GM18861 (cell line): ENCODE data around the gene PGLYRP3.
"Not testable (repeated sequence)": the region's sequence is repeated elsewhere in the genome, so short reads cannot be mapped to it uniquely, and the experiment has no call there.

Experiments used
- ATAC-seq: cut with Tn5 transposase; IDR thresholded peaks from one replicate; pipeline ENCODE4 v1.9.1; 2021; ENCODE audit not compliant: unreplicated experiment

PGLYRP3 gene

DNA sequence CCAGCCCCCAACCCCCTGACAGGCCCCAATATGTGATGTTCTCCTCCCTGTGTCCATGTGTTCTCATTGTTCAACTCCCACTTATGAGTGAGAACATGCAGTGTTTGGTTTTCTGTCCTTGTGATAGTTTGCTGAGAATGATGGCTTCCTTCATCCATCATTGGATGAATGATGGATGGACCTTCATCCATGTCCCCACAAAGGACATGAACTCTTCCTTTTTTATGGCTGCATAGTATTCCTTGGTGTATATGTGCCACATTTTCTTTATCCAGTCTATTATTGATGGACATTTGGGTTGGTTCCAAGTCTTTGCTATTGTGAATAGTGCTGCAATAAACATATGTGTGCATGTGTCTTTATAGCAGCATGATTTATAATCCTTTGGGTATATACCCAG, 1.6 kb upstream of the PGLYRP3 start:
- not testable (repeated sequence) for ATAC-seq

DNA sequence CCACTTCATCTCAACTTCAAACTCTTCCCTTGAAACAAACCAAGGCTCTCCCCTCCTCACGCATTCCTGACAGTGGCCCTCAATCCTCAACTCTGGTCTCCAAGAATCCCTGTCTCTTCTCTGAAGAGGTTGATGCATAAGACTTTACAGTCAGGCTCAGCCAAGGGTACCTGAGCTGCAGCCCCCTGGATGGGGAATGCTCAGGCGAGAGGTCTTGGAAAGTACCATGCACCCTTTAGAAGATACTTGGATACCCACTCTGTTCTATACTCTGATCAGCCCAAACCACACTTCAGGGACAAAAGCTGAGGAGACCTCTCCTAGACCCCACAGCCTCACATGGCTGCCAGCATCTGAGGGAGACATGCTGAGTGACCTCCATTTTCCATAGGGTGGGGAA, 536 bp upstream of the PGLYRP3 start:
- ATAC-seq, result no peak

DNA sequence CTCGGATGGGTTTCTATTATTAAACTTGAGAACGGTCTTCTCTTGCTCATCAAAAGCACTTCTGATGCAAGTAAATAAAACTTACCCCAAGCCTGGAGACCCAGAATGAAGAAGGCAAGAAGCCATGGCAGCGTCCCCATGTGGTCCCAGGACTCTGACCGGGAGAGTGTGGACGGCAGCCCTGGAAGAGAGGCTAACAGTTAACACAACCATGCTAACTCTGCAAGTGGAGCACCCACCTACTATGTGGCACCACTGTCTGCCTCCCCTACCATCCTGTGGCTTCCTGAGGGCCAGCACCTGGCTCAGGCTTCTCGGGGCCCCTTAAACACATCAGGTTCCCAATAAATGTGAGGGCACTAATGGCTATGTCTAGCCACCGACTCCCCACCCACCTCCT, 2.2 kb downstream of the PGLYRP3 start:
- ATAC-seq, result no peak

DNA sequence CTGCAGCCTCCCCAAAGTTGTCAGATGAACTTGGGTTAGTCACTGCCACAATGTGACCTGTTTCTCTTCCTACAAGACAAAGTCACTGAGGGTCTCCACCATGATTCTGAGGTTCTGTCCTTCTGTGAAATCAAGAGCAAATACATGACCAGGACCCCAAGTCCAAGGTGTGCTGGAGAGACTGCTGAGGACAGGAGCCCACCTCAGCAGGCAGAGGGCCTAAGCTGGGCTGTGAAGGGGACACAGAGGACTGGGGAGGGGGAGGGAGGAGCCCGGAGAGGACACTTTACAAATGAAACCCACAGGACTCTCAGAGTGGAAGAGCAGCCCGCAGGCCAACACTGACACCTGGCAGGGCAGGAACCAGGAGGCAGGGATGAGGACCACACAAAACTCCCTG, 3.3 kb downstream of the PGLYRP3 start:
- no peak for ATAC-seq

DNA sequence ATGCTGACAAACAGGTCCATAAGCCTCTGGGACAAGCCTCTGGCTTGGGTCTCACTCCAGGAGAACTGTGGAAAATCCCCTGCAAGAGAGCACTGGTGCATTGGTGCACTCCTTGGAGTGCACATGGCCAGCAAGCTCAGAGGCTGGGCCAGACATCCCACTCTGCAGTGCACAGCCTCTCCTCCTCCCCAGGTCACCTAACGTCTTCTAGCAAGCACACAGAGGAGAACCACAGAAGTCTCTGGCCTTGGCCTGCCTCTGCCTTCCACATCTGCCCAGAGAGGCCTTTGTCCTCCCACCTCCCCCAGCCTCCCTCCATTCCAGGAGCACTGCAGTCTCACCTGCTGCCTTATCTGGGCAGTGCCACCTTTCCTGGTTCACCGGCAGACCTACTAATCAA, 4.2 kb downstream of the PGLYRP3 start:
- no peak for ATAC-seq

DNA sequence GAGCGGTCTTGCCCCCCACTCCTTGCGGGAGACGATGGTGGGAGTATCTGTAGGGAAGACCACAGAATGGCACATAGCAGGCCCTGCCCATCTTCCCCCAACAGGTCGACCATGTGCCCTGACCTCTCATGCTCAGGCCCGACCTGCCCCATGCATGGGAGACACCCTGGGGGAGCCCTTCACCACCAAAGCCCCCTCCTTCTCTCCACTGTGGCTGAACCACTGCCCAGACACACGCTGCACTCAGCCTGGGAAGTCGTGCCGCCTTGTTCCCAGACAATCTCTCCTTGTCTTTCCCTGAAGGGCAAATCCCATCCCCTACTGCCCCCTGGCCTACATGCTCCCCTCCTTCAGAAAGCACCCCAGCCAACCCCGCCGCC, 5.5 kb downstream of the PGLYRP3 start:
- no peak for ATAC-seq

DNA sequence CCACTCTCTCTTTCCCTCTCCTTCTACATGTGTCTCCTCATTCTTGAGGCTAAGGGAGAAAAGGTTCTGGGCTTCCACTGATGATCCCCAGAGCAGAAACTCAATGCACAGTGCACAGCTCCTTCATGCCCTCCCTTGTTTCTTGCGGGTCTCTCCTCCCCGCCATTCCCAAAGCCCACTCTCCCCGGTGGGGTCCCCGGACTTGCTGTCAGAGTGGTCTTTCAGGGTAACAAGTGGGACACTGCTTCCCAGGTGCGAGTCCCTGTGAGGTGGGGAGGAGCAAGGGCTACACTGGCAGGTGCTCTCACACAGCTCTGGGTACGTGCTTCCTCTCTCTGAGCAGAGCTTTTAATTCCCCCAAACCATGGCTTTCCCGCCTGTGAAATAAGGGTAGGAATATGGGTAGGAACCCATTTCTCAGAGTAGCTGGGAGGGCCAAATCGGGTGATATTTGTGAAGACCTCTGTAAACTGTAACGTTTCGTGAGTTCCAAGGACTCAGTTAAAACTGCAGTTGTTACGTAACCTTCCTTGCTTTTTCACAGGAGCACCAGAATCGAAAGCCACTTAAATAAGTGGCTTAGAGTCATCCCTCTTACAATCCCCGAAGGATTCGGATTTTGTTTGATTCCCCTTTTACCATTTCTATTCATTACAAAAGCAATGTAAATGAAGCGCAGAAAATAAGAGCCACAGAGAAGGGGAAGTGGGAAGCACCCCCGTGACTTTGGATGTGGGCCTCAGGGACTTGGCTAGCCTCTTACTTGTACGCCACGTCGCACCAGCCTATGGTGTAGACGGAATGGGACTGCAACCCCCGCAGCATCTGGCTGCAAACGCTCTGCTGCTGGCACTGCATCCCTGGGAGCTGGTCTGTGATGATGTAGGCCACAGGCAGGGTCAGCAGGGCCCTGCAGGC, 6.2 kb downstream of the PGLYRP3 start:
- ATAC-seq, result no peak

DNA sequence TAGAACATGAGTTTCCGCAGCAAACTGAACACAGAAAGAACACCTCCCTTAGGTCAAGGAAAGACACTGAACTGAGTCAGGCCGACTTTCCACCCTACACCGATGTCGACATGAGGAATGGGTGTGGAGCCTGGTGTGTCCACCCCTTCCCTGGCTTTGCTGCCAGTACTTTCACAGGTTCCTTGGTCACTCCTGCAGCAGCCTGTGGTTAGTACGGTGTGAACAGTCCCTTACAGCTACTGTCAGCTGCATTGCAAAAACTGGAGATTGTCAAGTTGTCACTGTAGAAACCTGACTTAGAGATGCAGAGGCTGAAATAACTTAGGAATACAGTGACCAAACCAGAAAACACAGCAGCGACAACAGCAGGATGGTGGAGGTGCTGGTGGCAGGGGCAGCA, 7.1 kb downstream of the PGLYRP3 start:
- no peak for ATAC-seq

DNA sequence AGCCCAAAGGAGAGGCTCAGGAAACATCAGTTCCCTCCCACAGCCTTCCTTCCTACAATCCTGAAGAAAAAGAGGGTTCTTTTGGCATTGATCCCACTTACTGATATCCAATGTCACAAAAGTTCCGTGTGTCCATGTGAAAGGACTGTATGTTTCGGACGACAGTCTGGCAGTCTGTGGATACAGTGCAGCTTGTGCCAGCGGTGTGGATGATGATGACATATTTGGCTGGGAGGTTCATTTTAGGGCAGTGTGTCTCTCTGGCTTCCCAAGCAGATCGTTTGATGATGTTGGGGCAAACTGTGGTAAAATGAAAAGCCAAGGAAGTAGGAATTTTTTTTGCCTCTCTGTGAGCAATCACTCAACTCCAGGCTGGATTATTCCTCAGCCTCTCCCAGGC, 10.4 kb downstream of the PGLYRP3 start:
- no peak for ATAC-seq

DNA sequence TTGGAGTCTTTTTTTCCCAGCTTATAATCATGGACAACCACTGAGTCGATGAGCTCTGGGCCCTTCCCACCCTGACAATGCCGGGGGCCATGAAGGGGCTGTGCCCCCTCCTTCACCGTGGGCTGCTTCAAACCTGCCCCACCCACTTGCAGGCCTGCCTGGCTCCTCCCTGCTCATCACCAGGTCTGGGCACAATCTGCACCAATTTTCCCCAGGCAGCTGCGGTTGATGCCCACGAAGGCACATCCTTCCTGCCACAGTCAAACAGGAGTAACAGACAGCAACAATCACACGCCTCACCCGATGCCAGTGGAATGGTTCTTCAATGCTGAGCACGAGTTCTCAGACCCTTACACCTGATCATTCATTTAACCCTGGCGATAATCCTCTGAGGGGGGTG, 18.9 kb downstream of the PGLYRP3 start:
- ATAC-seq, result no peak

DNA sequence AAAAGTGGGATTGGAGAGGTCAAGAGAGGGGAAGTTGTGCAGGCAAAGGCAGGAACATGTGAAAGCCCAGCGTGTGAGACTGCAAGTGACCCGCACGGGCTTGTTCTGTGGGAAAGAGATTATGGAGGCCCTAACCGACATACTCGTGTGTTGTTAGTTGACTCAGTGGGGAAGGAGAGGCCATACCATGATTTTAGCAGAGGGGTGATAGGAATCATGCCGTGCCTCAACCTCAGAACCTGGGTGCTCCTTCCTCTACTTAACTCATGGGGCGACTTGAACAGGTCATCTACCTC, 19.3 kb downstream of the PGLYRP3 start:
- no peak for ATAC-seq

DNA sequence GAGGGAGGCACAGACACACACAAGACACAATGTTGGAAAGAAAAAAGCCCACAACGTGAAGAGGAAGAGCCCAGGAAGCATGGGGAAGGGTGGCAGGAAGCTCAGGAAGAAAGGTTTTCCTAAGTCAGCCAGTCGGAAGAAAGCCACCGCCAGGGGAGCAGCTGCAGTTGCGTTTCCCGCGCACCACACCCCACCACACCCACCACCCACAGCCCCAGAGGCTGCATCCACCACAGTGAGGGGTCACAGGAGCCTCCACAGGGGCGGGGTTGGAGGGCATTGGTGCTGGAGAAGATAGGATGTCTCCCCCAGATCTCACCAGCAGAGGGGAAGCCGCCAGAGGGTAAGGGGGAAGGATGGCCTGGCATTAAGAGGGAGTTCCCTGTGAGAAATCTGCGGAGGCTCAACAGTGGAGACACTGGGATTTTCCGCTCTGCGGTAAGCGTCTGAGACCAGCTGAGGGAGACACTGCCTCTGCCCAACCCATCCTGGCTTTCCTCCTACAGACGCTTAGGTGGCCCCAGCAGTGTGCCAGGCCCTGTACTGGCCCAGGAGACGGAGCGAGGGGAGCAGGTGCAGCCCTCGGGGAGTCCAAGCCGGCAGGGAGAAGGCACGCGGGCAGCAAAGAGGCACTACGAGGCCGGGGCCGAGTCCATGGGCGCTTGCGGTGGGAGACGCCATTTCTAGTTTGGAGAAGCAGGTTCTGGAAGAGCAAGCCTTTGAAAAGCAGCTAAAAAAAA, 19.8 kb downstream of the PGLYRP3 start:
- no peak for ATAC-seq

DNA sequence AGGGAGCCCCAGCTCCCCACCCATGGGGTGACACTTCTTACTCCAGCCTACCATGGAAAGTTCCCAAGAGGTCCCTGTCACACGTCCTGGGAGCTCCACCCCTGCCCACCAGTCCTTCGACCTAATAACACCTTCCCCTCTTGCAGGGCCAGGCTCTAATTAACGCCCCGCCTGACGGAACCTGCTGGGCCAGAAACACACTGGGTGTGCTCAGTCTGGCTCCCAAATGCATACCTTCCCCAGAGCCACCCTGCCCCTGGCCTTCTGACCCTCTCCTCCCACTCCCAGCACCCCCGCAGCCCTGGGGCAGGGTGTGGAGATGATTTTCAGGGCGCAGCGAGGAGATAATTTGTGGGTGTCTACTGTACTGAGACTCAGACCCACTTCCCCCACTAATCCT, 20.6 kb downstream of the PGLYRP3 start:
- ATAC-seq, result no peak

DNA sequence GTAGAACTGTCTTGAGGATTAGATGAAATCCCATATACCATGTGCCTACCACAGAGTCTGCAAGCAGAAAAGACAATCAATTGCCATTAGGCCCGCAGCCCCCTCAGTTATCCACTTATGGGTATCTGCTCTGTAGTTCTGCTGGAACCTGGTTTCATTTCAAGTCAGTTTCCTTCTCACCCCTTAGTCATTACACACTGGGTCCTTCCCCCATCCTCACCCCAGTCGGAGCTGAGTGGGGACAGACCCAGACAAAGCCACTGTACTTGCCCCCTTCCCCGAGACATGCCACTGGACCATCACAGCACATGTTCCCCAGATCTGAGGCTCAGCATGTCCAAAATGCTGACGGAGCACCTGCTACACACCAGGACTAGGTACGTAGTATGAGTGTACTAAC, 21.2 kb downstream of the PGLYRP3 start:
- ATAC-seq, result peak; percentile 46

DNA sequence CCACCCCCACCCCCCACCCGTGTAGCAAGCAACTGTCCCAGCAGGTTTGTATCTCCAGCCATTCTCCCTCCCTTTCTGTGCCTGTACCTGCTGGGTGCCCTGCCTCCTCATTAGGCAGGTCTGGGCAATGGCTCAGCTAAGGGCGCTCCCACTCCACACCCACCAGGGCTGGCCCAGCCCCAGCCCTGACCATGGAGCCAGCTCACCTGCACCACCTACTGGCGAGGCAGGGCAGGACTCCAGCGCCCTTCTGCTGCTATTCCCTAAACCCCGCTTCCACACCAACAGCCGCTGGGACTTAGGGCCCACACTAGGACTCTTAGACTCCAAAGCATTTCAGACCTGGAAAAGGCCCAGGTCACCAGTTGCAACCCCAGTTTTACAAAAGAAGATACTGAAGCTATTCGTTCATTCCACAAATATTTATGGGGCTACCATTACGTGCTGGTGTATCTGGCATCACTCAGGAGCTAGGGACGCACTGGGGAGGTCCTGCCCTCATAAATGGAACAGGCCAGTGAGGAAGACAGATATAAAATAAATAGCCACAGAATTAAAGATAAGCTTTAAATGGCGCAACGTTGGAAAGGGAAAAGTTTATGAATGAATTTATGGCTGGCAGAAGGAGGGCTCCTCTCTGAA, 24.0 kb downstream of the PGLYRP3 start:
- no peak for ATAC-seq

DNA sequence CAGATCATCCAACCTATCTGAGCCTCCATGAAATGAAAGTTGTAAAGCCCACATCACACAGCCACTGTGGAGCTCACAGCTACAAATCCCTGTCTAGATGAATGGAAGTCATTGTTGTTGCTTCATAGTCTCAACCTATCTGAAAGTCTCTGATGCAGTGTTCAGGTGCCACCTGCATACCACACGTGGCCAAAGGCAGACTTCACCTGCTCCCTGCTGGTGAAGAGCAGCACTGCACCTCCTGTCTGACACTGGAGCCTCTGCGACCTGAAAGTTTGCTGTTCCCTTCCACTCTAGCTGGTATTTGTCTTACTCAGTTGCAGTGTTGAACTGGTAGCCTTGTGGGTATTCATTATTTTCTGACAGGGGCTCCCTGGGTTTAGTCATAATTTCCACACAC, 34.9 kb downstream of the PGLYRP3 start:
- ATAC-seq, result peak; percentile 84

DNA sequence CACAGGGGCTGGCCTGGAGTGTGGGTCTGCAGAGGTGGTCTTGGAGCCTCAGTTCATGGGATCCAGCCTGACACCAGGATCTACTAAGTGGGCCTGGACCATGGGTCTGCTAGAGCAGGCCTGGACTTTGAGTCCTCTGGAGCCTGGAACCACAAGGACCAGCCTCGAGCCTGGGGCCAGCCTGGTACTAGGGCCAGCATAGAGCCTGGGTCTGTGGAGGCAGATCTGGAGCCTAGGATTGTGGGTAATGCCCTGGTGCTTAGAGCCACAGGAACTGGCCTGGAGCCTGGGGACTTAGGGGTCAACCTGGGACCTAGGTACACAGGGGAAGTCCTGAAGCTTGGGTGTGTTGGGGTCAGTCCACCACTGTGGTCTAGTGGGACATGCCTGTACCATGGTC, 40.6 kb downstream of the PGLYRP3 start:
- no peak for ATAC-seq

DNA sequence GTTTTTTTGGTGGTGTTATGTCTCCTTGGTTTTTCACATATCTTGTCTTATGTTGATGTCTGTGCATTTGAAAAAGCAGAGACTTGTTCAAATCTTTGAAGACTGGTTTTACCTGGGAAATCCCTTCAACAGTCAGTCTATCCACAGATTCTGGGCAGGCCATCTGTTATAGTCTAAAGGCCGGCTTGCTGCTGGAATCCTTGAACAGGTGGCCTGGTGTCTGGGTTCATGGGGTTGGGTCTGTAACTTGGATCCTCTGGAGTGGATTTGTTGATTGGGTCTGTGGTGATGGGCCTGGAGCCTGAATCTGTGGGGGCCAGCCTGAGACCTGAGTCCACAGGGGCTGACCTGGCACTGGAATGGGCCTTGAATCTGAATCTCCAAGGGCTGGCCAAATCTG, 41.0 kb downstream of the PGLYRP3 start:
- ATAC-seq, result no peak

DNA sequence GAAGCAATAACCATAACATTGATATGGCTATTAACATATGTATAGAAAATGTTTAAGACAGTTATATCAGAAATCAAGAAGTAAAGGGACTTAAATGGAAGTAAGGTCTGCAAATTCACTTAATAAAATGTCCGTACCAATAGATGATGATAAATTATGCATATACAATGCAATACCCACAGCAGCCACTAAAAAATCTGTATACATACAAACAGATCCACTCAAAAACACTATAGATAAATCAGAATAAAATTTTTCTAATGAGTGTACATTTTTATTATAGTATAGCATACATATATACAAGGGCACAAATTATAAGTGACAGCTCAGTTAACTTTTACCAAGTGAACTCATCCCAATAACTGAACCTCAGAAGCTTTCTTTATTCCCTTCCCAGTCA, 47.3 kb downstream of the PGLYRP3 start:
- ATAC-seq, result no peak

DNA sequence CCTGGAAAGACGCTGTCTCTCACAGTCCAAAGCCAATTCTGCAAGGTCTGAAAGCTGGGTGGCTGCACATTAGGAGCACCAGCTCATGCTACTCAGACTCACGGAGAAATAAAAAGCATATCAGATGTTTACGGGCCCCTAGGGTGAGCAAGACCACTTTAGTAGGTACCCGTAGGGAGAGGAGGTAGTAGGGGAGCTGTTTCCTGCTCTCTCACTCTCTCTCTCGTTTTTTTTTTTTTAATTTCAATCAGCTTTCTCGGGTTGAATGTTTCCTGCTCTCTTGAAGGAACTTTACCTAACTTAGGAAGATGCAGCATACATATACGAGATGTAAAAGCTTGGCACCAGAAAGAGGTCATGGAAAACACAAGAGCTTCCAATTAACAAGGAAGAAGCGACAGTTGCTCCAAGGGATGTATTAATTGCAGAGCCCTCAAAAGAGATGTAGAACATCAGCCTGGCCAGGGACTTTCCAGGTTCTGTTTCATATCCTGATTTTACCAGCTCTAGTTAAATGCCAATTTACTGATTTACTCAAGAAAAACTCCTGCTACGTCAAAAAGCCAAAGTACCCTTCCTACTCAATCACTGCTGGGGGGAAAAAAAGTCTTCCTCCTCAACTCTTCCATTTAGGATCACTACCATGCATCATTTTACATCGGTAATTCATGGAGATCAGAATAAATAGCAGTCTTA, 50.1 kb downstream of the PGLYRP3 start:
- no peak for ATAC-seq

DNA sequence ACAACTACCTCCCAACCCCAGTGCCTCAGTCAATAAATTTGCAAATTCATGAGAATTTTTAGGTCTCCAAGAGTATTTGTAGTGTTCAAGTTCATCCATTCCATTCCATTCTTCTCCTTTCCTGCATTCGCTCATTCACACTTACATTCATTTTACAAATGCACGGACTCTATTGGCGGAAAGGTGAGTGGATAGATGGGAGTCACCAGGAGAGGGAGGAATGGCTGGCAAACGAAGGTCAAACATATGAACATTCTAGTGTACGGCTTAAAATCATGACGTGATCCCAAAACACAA, 50.7 kb downstream of the PGLYRP3 start:
- no peak for ATAC-seq
